Loucy (cell line): ENCODE data around the gene HSPG2.

Experiments
- H2AFZ ChIP-seq: fragments of 200-600 bp; sonication (generic); 2 replicates; pipeline ENCODE4 v1.6.0; 2016; ENCODE audit warnings: antibody characterized with exemption, mild to moderate bottlenecking, low read length, moderate library complexity
- H3F3A ChIP-seq: fragments of 200-600 bp; 2 replicates; pipeline ENCODE4 v1.6.0; 2016; ENCODE audit warnings: antibody characterized with exemption, low read depth, mild to moderate bottlenecking
- H3K27me3 ChIP-seq: fragments of 200-600 bp; sonication (generic); 2 replicates; pipeline ENCODE4 v1.6.1; 2014; ENCODE audit warnings: low read length, mild to moderate bottlenecking; ENCODE audit not compliant: insufficient read depth, poor library complexity, severe bottlenecking
- H3K36me3 ChIP-seq: fragments of 200-600 bp; sonication (generic); 2 replicates; pipeline ENCODE4 v1.6.1; 2016; ENCODE audit warnings: low read length; ENCODE audit not compliant: insufficient read depth
- H3K4me1 ChIP-seq: fragments of 200-600 bp; sonication (generic); 2 replicates; pipeline ENCODE4 v1.5.1; 2014; ENCODE audit warnings: low read length, mild to moderate bottlenecking; ENCODE audit not compliant: insufficient read depth, poor library complexity, severe bottlenecking
- H3K4me2 ChIP-seq: fragments of 200-600 bp; sonication (generic); 2 replicates; pipeline ENCODE4 v1.6.0; 2014; ENCODE audit warnings: antibody characterized with exemption, low read length, low read depth, mild to moderate bottlenecking; ENCODE audit not compliant: poor library complexity, severe bottlenecking
- H3K4me3 ChIP-seq: fragments of 200-600 bp; sonication (generic); 2 replicates; pipeline ENCODE4 v1.5.1; 2014; ENCODE audit warnings: low read length, mild to moderate bottlenecking, mixed read lengths; ENCODE audit not compliant: poor library complexity, severe bottlenecking
- H3K79me2 ChIP-seq: fragments of 200-600 bp; sonication (generic); 2 replicates; pipeline ENCODE4 v1.6.1; 2014; ENCODE audit warnings: low read length; ENCODE audit not compliant: insufficient read depth
- H3K9ac ChIP-seq: fragments of 200-600 bp; sonication (generic); 2 replicates; pipeline ENCODE4 v1.6.0; 2014; ENCODE audit warnings: mild to moderate bottlenecking, low read depth, low read length, moderate library complexity; ENCODE audit not compliant: poor library complexity, severe bottlenecking
- H3K9me2 ChIP-seq: fragments of 200-600 bp; sonication (generic); replicated peaks from 2 replicates; pipeline ENCODE4 v1.6.1; 2016; ENCODE audit warnings: low read depth, low read length, mixed read lengths
- H3K9me3 ChIP-seq: fragments of 200-600 bp; sonication (generic); 2 replicates; pipeline ENCODE4 v1.6.1; 2014; ENCODE audit warnings: mild to moderate bottlenecking, antibody characterized with exemption, low read length, low read depth; ENCODE audit not compliant: insufficient read depth
- H4K20me1 ChIP-seq: fragments of 200-600 bp; sonication (generic); 2 replicates; pipeline ENCODE4 v1.6.0; 2014; ENCODE audit warnings: antibody characterized with exemption, low read length, mild to moderate bottlenecking; ENCODE audit not compliant: insufficient read depth, poor library complexity, severe bottlenecking
- CTCF ChIP-seq: fragments of 200-600 bp; sonication (generic); conservative IDR thresholded peaks from 2 replicates; pipeline ENCODE4 v1.5.1; 2014; ENCODE audit warnings: mild to moderate bottlenecking, antibody characterized with exemption, low read length
- EZH2phosphoT487 ChIP-seq: fragments of 200-600 bp; IDR thresholded peaks from 2 replicates; pipeline ENCODE4 v1.6.1; 2018; ENCODE audit warnings: antibody characterized with exemption, mild to moderate bottlenecking, moderate library complexity, borderline replicate concordance

The HSPG2 gene

GRCh38 chr1:21854090-21854750 lies 82.9 kb downstream of the HSPG2 start:
- Histone ChIP-seq H3K9ac (no peak overlapping the region), H3K36me3 (no peaks in the 10 kb centered on the region), H3K4me3 (no peak overlapping the region), H4K20me1 (no peaks in the 10 kb centered on the region), H3K4me1 (peaks cover 9% of the 10 kb centered on the region), H3K9me3 (no peaks in the 10 kb centered on the region), H3K9me2 (no peaks in the 10 kb centered on the region), H3K4me2 (no peak overlapping the region), H3K27me3 (no peaks in the 10 kb centered on the region), H3F3A (no peaks in the 10 kb centered on the region), H2AFZ (no peak overlapping the region), H3K79me2 (no peaks in the 10 kb centered on the region)
- TF ChIP-seq EZH2phosphoT487 (no peak), CTCF (no peak)

- H4K20me1 ChIP-seq: no peaks in the 10 kb centered on the region
- no peaks in the 10 kb centered on the region for H3K9me3 ChIP-seq
- H2AFZ ChIP-seq: no peak overlapping the region
- H3K27me3 ChIP-seq: no peaks in the 10 kb centered on the region
- no peaks in the 10 kb centered on the region for H3K79me2 ChIP-seq
- H3K4me2 ChIP-seq: no peak overlapping the region
- H3K9me2 ChIP-seq: no peaks in the 10 kb centered on the region
- no peaks in the 10 kb centered on the region for H3K36me3 ChIP-seq
- H3K4me3 ChIP-seq: no peak overlapping the region
- peaks cover 9% of the 10 kb centered on the region for H3K4me1 ChIP-seq
- TF ChIP-seq CTCF: no peak
- TF ChIP-seq EZH2phosphoT487: no peak
- H3F3A ChIP-seq: no peaks in the 10 kb centered on the region
- no peak overlapping the region for H3K9ac ChIP-seq
Observed at GRCh38 chr1:21853131-21853427, 84.0 kb downstream of the HSPG2 start.

GRCh38 chr1:21852282-21853130 lies 84.6 kb downstream of the HSPG2 start:
- Histone ChIP-seq H3K4me2 (no peak overlapping the region), H2AFZ (no peak overlapping the region), H3F3A (no peaks in the 10 kb centered on the region), H3K9me2 (no peaks in the 10 kb centered on the region), H3K9ac (no peak overlapping the region), H3K4me1 (peaks cover 8% of the 10 kb centered on the region), H3K36me3 (no peaks in the 10 kb centered on the region), H3K4me3 (no peak overlapping the region), H3K27me3 (no peaks in the 10 kb centered on the region), H4K20me1 (no peaks in the 10 kb centered on the region), H3K9me3 (no peaks in the 10 kb centered on the region), H3K79me2 (no peaks in the 10 kb centered on the region)
- TF ChIP-seq CTCF (no peak), EZH2phosphoT487 (no peak)
